C4-2B (cell line): ENCODE data around the gene GNG2.

Experiments used
- H3K27ac ChIP-seq: fragments of 450-650 bp; 2 replicates; pipeline ENCODE4 v1.5.1; 2017
- ZFX ChIP-seq: fragments of 450-650 bp; IDR thresholded peaks from 2 replicates; pipeline ENCODE4 v1.6.1; 2017
- TF ChIP-seq, protein P1 (sequence below): fragments of 450-650 bp; conservative IDR thresholded peaks from 2 replicates; pipeline ENCODE4 v1.5.1; 2017; ENCODE audit warnings: mild to moderate bottlenecking

GNG2 gene

DNA sequence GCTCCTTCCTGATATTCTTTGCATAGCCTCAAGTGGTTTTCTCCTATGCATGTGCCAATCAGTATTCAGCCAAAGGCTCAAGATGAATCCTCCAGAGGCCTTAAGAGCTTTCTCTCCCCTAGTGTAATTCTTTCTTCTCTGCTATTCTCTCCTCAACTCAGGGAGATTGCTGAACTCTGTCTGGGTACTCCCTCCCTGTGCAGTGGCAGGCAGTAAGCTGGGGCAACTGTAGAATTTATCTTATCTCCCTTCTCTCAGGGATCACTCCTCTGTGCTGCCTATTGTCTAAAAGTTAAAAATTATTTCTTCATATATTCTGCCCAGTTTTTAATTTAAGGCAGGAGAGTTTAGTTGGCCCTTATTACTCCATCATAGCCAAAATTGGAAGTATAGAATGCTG is 100.5 kb downstream of the GNG2 start:
- H3K27ac ChIP-seq, result no peak overlapping the region
- TF ChIP-seq ZFX, result no peak
- TF ChIP-seq, protein P1, sequence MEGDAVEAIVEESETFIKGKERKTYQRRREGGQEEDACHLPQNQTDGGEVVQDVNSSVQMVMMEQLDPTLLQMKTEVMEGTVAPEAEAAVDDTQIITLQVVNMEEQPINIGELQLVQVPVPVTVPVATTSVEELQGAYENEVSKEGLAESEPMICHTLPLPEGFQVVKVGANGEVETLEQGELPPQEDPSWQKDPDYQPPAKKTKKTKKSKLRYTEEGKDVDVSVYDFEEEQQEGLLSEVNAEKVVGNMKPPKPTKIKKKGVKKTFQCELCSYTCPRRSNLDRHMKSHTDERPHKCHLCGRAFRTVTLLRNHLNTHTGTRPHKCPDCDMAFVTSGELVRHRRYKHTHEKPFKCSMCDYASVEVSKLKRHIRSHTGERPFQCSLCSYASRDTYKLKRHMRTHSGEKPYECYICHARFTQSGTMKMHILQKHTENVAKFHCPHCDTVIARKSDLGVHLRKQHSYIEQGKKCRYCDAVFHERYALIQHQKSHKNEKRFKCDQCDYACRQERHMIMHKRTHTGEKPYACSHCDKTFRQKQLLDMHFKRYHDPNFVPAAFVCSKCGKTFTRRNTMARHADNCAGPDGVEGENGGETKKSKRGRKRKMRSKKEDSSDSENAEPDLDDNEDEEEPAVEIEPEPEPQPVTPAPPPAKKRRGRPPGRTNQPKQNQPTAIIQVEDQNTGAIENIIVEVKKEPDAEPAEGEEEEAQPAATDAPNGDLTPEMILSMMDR, result no peak

DNA sequence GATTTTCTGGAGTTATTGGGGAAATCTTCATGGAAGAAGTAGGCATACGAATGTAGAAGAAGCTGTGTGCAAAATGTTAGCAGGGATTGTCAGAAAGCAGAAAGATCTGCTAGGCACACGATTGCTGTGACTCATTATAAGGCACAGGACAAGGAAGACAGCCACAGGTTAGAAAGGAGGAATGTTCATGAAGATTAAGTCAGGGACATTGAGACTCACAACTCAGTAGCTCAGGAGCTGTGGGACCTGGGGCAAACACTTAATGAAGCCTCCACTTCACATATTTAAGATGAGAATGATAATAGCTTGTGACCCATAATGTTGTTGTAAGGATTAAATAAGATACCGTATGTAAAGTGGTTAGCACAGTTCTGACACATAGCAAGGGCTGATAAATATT is 102.3 kb downstream of the GNG2 start:
- no peak overlapping the region for H3K27ac ChIP-seq
- TF ChIP-seq ZFX, result no peak
- TF ChIP-seq, protein P1, result no peak

DNA sequence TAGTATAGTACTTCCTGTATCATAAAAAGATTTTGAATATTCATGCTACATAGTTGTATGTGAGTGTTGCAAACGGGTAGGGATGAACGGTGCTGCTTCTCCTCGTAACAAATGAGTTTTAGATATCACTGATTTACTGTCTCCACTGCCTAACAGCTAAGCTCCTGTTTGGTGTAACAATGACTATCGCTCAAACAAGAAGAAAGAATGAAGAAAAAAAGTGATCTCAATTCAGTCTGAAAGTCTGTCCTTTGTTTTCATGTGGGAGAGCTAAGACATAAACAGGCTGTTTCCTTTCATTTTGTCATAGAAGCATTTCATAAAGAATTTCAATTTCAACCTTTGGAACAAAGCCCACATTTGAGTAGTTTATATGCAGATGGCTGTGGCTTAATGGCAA is 102.9 kb downstream of the GNG2 start:
- TF ChIP-seq, protein P1, result no peak
- TF ChIP-seq ZFX, result no peak

DNA sequence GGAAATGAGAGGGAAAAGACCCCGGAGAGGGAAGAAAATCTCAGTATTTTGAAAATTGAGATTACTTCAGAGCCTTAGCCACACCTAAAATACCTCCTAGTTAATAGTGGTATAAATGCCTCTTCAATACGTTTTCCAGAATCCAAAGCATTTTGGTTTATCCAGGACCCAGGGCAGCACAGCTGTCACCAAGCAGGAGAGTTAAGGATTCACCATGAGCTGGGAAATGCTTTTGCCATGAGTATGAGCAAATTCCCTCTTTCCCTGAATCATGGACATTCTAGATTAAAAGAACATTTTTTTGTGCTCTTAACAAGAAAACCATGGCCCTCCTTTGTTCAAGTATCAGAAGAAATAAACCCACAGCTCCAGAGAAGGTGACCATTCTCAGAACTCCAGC is 107.1 kb downstream of the GNG2 start:
- TF ChIP-seq, protein P1, result no peak
- no peak for TF ChIP-seq ZFX
- H3K27ac ChIP-seq, result no peak overlapping the region

More for the DNA sequence above, 102.9 kb downstream of the GNG2 start:
- H3K27ac ChIP-seq, result no peak overlapping the region

DNA sequence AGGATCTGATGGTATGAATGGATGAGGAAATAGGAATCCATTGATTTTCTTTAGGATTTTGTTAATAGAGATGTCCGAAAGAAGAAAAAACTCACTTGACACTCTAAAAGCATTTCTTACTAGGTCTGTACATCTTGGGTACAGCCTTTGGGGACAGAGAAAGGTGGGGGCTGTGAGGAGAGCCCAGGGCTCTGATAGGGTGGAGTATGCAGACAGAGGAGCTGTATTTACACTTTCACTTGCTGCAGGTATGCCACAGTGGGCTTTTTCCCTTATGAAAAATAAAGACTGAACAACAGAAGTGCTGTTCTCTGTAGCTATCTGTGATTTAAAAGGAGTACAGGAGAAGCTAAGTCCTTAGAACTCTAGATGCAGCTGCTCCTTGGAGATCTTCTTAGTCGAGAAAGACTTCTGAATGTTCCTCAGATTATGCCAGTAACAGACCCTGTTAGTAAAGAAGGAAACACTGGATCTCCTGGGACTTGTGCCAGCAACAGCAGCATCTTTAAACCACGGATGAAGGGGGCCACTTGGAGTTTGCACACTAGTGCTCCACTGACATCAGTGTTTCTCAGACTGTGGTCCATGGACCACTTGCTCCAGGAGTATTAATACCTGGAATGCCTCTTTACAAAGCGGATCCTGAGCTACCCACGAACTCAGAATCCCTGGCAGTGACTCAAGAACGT is 109.6 kb downstream of the GNG2 start:
- TF ChIP-seq ZFX, result no peak
- TF ChIP-seq, protein P1, result no peak
- no peak overlapping the region for H3K27ac ChIP-seq

DNA sequence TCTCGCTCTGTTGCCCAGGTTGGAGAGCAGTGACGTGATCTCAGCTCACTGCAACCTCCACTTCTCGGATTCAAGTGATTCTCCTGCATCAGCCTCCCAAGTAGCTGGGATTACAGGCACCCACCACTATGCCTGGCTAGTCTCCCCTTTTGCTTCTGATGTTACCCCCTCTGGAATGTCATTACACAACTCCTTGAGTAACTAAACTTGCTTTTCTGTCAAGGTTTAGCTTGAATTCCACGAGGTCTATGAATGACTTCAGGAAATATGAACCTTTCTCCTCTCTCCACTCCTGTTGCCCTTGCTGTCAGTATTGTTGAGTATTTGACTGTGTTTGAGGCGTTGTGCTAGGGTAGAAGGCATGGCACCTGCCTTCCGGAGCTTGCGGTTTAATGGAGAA is 112.2 kb downstream of the GNG2 start:
- TF ChIP-seq, protein P1, result no peak
- no peak for TF ChIP-seq ZFX

DNA sequence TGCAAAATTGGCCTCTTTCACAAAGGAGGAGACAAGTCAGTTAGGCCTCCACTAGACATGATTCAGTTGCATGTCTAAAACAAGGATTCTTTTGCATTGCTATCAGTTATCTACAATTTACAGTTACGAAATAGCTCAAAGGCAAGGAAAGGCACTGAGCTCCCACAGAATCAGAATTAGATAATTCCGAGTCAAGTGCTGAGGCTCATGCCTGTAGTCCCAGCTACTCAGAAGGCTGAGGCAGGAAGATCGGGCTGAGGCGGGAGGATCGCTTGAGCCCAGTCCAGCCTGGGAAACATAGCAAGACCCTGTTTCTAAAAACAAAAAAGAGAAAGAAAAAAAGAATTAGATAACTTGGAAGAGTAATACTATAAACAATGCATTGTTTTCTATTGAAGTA is 116.7 kb downstream of the GNG2 start:
- no peak overlapping the region for H3K27ac ChIP-seq
- no peak for TF ChIP-seq ZFX
- TF ChIP-seq, protein P1, result no peak

More for the DNA sequence above, 112.2 kb downstream of the GNG2 start:
- H3K27ac ChIP-seq, result no peak overlapping the region
